Putamen (tissue), 1 donor: ENCODE measurements around the gene SMG5.
"Not testable (repeated sequence)": the region's sequence is repeated elsewhere in the genome, so short reads cannot be mapped to it uniquely, and the experiment has no call there.

Source experiments
- DNase-seq: peaks from one replicate; pipeline ENCODE4 v3.0.0-alpha.2; 2016; ENCODE audit warnings: low spot score

Gene SMG5

GRCh38 chr1:156244126-156244525, 38.5 kb downstream of the SMG5 start:
- no peak for DNase-seq

GRCh38 chr1:156242738-156243137, 39.9 kb downstream of the SMG5 start:
- DNase-seq, result no peak

- DNase-seq, result no peak
These were observed 40.7 kb downstream of the SMG5 start, which contains the start of gene BGLAP for GRCh38 chr1:156241926-156242325. Gene BGLAP (plus strand): TSS chr1:156242184. CDS start chr1:156242232, 48 bp downstream.

GRCh38 chr1:156241311-156241811, 41.3 kb downstream of the SMG5 start:
- DNase-seq, result no peak

GRCh38 chr1:156238248-156238647, 44.4 kb downstream of the SMG5 start:
- no peak for DNase-seq

GRCh38 chr1:156236164-156236563, 46.5 kb downstream of the SMG5 start:
- no peak for DNase-seq

GRCh38 chr1:156233426-156234127, 49.0 kb downstream of the SMG5 start:
- no peak for DNase-seq

- DNase-seq, result no peak
These were observed 50.3 kb downstream of the SMG5 start for GRCh38 chr1:156232201-156232894.

- DNase-seq, result no peak
These were observed 52.2 kb downstream of the SMG5 start for GRCh38 chr1:156230473-156230837.

GRCh38 chr1:156229809-156230472, 52.7 kb downstream of the SMG5 start:
- no peak for DNase-seq

GRCh38 chr1:156228501-156228900, 54.1 kb downstream of the SMG5 start:
- no peak for DNase-seq

GRCh38 chr1:156226782-156227181, 55.8 kb downstream of the SMG5 start:
- no peak for DNase-seq

GRCh38 chr1:156226116-156226538, 56.5 kb downstream of the SMG5 start:
- no peak for DNase-seq

GRCh38 chr1:156225677-156226014, 57.0 kb downstream of the SMG5 start:
- no peak for DNase-seq

GRCh38 chr1:156221986-156222692, 60.5 kb downstream of the SMG5 start:
- no peak for DNase-seq

- no peak for DNase-seq
These were observed 62.4 kb downstream of the SMG5 start for GRCh38 chr1:156220226-156220625.

GRCh38 chr1:156217871-156218270, 64.8 kb downstream of the SMG5 start:
- no peak for DNase-seq

- DNase-seq, result not testable (repeated sequence)
These were observed 66.1 kb downstream of the SMG5 start for GRCh38 chr1:156216361-156217086.

- DNase-seq, result no peak
These were observed 68.4 kb downstream of the SMG5 start for GRCh38 chr1:156214024-156214748.

- DNase-seq, result no peak
These were observed 69.0 kb downstream of the SMG5 start for GRCh38 chr1:156213644-156213966.
